HG02588 (cell line): Measurements from ENCODE around the gene CLDN1.

Experiments used
- ATAC-seq: cut with Tn5 transposase; IDR thresholded peaks from one replicate; pipeline ENCODE4 v1.9.1; 2021; ENCODE audit warnings: mild to moderate bottlenecking, moderate library complexity; ENCODE audit not compliant: unreplicated experiment

CLDN1 gene, protein sequence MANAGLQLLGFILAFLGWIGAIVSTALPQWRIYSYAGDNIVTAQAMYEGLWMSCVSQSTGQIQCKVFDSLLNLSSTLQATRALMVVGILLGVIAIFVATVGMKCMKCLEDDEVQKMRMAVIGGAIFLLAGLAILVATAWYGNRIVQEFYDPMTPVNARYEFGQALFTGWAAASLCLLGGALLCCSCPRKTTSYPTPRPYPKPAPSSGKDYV

GRCh38 chr3:190321789-190322603 lies at the start of gene CLDN1:
Gene CLDN1, minus strand, starts transcription at chr3:190322446. Its CDS starts 240 bp downstream, at chr3:190322206.
- ATAC-seq = peak; percentile 75

- ATAC-seq = no peak
Measured at GRCh38 chr3:190371152-190371551, 48.9 kb upstream of the CLDN1 start.

GRCh38 chr3:190370369-190370768 lies 48.1 kb upstream of the CLDN1 start:
- no peak for ATAC-seq

DNA sequence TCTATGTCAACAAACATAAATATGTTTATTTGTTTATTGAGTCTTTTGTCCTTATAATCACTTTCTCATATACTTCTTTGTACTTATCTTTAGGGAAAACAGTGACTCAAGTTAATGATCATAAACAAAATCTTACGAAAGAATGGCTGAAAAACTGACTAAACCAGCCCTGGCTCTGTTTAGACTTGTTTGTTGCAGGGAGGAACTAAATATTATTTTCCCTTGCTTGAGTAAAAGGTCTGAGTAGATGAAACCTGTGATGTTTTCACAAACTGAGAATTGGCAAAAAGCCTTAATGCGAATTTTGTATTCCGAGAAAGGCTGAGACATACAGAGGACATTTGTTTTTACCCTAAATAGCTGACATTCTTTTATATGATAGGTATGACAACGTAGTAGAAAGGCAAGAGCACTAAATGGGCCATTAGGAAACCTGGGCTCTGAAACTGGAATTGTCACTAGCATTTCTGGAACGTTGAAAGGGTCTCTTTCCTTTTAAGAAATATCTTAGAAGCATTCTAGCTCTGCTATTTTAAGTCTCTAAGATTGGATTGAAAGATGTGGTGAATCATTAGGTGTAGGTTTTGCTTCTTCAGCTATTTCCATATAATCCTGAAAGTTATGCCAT lies 47.5 kb upstream of the CLDN1 start:
- no peak for ATAC-seq

DNA sequence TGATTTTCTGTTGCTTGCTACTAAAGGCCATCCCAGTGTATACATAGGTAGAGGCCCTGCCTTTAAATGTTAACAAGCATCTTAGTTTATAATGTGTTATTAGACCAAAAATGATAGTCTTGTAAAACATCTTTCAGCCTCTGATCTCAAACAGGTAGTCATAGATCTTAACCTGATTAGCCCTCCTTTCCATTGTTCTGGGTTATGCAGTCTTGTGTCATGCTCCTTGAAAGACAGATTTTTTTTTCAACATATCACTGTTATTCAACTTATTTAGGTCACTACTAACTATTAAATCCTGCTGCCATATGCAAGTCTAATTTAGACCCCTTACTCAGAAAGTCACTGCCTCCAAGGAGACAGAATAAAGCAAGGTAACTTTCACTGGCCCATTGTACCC lies 46.6 kb upstream of the CLDN1 start:
- ATAC-seq = no peak

- no peak for ATAC-seq
Measured at GRCh38 chr3:190366133-190366532, 43.9 kb upstream of the CLDN1 start.

- ATAC-seq = no peak
Measured at GRCh38 chr3:190362258-190362657, 40.0 kb upstream of the CLDN1 start.

- ATAC-seq = no peak
Measured at GRCh38 chr3:190361791-190362190, 39.5 kb upstream of the CLDN1 start.

- ATAC-seq = no peak
Measured at GRCh38 chr3:190360228-190360627, 38.0 kb upstream of the CLDN1 start.

DNA sequence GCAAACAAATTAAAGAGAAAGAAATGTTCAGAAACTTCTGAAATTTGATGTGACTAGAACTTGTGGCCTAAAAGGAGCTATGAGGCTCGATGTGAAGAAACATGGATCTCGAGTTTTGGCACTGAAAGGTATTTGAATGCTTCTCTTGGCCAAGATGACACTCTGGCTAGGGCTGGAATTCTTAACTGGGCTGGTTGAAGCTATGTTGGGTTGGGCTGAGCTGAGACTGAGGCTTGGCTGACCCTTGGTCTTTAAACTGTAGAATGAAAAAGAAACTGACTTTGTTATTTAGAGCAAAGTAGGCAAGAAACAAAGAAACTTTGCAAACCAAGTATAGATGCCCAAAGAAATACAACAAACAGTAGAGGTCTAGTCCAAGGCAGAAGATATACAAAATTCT lies 37.6 kb upstream of the CLDN1 start:
- ATAC-seq = no peak

- ATAC-seq = no peak
Measured at GRCh38 chr3:190357468-190357867, 35.2 kb upstream of the CLDN1 start.

DNA sequence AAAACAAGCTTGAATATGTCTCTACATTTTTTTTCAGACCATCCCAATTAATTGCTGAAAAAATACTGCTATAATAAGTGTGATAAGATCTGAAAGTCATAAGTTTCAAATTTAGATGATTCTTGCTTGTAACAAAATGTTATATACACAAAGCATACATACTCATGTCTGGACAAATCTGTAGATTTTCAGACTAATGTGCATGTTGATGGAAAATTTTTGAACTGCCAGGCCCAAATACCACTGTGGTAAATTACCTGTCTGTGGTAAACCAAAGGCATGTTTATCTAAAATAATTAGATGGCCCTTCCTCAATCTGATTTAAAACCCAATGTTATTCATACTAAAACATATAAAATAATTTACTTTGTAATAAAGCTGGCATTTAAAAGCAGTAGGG lies 34.0 kb upstream of the CLDN1 start:
- ATAC-seq = no peak

- no peak for ATAC-seq
Measured at GRCh38 chr3:190352861-190353457, 30.7 kb upstream of the CLDN1 start.

DNA sequence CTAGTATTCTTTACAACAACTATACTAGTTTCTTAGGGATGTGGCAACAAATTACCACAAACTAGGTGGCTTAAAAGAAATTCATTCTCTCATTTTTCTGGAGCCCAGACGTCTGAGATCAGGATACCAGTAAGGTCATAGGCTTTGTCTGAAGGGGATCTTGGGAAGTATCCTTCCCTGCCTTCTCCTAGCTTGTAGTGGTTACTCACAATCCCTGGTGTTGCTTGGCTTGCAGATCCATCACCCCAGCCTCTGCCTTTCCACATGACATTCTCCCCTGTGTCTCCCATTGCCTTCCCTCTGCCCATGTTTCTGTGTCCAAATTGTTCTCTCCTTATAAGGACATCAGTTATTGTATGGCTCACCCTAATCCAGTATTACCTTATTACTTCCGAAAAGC lies 24.3 kb upstream of the CLDN1 start:
- ATAC-seq = no peak

- no peak for ATAC-seq
Measured at GRCh38 chr3:190345878-190346277, 23.6 kb upstream of the CLDN1 start.

- no peak for ATAC-seq
Measured at GRCh38 chr3:190345027-190345821, 23.0 kb upstream of the CLDN1 start.

DNA sequence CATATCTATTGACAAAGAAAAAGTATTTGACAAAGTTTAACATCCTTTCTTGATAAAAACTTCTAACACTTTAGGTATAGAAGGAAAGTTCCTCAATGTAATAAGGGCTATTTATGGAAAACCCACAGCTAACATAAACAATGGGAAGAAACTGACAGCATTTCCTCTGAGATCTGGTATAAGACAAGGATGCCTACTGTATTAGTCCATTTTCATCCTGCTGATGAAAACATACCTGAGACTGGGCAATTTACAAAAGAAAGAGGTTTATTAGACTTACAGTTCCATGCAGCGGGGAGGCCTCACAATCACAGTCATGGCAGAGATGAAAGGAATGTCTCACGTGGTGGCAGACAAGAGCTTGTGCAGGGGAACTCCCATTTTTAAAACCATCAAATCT lies 17.8 kb upstream of the CLDN1 start:
- no peak for ATAC-seq

DNA sequence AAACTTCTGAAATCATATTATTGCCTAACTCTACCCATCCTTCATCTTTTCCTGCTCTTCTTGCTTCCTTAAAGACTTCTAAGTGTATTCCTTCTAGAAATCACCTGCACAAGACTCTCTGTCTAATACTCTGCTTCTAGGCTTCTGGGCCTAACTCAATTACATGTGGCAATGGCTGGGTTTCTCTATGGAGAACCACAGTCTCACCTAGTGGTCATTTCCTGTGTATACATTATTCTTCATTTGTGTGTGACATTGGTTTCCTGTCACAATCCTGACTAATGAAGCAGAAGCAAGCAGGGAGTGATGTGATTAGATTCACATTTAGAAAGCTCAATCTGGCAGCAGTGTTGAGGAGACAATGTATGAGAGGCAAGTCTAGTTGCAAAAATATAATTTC lies 16.9 kb upstream of the CLDN1 start:
- no peak for ATAC-seq

GRCh38 chr3:190338717-190339116 lies 16.5 kb upstream of the CLDN1 start:
- ATAC-seq = no peak

DNA sequence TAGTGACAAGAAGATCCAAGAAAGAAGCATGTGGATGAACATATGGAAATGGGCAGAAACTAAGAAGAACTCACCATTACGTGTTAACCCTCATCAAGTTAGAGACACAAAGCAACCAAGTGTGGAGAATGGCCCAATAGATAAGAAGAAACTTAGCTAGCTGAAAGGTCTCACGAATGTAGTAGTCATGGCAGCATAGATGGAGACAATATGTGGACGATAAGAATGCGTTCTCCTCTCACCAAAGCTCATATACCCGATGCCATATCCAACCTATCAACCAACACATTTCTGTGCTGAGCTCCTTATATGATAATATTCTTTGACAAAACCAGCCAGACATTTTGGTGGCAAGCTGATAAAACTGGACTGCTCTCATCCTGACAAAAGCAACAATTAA lies 15.1 kb upstream of the CLDN1 start:
- ATAC-seq = no peak
